Ovary (tissue), 3 donors: Measurements from ENCODE around the gene LIN9.

Experiments
- EP300 ChIP-seq: sonication (generic); formaldehyde crosslinking; IDR thresholded peaks from one replicate; pipeline ENCODE4 v1.6.1; 2017; ENCODE audit warnings: antibody characterized with exemption
- POLR2A ChIP-seq: fragments of 450-650 bp; IDR thresholded peaks from one replicate; pipeline ENCODE4 v1.6.1; 2017; ENCODE audit warnings: antibody characterized with exemption, mild to moderate bottlenecking, moderate library complexity
- TF ChIP-seq, protein P1 (sequence below), 3 donors: fragments of 450-650 bp in 2 of 3; fragments of 200-600 bp in 1 of 3; IDR thresholded peaks; one replicate each; pipeline versions ENCODE4 v1.5.1 to v1.8.0; 2016 to 2022; ENCODE audit warnings: antibody characterized with exemption in 3 of 3, mild to moderate bottlenecking in 1 of 3
- donor health status: DM: no; HTN: no; CAD: no.

GRCh38 chr1:226186124-226187018, 122.6 kb downstream of the LIN9 start, which contains the start of gene ACBD3:
- TF ChIP-seq, protein P1, sequence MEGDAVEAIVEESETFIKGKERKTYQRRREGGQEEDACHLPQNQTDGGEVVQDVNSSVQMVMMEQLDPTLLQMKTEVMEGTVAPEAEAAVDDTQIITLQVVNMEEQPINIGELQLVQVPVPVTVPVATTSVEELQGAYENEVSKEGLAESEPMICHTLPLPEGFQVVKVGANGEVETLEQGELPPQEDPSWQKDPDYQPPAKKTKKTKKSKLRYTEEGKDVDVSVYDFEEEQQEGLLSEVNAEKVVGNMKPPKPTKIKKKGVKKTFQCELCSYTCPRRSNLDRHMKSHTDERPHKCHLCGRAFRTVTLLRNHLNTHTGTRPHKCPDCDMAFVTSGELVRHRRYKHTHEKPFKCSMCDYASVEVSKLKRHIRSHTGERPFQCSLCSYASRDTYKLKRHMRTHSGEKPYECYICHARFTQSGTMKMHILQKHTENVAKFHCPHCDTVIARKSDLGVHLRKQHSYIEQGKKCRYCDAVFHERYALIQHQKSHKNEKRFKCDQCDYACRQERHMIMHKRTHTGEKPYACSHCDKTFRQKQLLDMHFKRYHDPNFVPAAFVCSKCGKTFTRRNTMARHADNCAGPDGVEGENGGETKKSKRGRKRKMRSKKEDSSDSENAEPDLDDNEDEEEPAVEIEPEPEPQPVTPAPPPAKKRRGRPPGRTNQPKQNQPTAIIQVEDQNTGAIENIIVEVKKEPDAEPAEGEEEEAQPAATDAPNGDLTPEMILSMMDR (IDR thresholded peaks at IDR 0.05): peak in 1 of 3 donors; percentile 6
- TF ChIP-seq POLR2A (peak; percentile 93), EP300 (no peak)
